GM21528 (cell line): ENCODE measurements around the gene TIAM2.
"Not testable (repeated sequence)": the region's sequence is repeated elsewhere in the genome, so short reads cannot be mapped to it uniquely, and the experiment has no call there.

Experiments
- ATAC-seq: cut with Tn5 transposase; IDR thresholded peaks from one replicate; pipeline ENCODE4 v1.9.1; 2021; ENCODE audit warnings: mild to moderate bottlenecking, moderate library complexity; ENCODE audit not compliant: unreplicated experiment, low FRiP score

The TIAM2 gene

DNA sequence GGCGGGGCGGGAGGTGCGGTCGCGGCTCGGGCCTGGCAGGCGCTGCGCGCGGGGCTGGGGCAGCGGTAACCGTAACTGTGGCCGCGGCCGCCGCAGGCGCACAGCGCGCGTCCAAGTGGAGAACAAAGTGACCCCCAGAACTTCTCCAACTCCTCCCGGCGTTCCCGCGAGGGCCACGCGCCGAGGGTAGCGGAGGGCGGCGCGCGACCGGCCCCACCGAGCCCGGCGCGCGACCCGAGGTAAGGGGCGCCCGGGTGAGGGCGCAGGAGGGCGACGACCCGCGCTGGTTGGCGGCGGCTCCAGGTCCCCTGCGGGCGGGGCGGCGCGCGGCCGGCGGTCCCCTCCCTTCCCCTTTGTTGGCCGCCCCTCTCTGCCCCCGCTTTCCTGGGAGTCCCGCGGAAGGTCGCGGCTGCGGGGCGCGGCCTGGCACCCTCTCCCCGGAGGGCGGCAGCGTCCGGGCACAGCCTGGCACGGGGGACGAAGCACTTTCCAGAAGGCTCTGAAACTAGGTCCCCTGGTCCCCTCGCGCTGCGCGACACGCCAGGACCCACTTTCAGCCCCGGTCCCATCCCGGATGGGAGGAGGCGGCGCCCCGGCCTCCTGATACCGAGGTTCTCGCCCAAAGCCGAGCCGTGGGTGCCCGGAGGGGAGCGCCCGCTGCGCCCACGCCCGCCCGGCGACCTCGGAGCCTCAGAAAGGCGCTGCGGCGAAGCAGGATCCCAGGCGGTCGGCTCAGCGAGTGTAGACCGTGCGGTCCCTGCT, at the start of gene TIAM2:
Gene TIAM2, plus strand, starts transcription at position 62 of the 762 bp plus-strand sequence. CDS start 133,909 bp downstream, outside the sequence.
- no peak for ATAC-seq

DNA sequence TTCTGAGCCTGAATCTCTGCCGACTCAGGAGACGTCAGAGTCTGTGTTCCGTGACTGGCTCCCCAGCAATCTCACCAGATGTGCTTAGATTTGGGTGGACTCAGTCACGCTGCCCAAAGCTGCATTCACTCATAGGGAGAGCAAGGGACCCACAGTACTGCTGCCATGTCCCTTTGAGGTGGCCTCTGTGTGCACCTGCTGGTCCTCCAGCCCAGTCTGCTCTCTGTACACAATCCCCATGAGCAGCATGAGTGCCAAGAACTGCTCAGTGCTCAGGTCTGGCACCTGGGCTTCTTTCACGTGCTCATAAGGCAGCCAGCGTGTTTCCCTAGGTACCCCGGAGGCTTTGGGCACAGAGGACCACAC, 44.2 kb upstream of the TIAM2 start:
- peak; percentile 30 for ATAC-seq

DNA sequence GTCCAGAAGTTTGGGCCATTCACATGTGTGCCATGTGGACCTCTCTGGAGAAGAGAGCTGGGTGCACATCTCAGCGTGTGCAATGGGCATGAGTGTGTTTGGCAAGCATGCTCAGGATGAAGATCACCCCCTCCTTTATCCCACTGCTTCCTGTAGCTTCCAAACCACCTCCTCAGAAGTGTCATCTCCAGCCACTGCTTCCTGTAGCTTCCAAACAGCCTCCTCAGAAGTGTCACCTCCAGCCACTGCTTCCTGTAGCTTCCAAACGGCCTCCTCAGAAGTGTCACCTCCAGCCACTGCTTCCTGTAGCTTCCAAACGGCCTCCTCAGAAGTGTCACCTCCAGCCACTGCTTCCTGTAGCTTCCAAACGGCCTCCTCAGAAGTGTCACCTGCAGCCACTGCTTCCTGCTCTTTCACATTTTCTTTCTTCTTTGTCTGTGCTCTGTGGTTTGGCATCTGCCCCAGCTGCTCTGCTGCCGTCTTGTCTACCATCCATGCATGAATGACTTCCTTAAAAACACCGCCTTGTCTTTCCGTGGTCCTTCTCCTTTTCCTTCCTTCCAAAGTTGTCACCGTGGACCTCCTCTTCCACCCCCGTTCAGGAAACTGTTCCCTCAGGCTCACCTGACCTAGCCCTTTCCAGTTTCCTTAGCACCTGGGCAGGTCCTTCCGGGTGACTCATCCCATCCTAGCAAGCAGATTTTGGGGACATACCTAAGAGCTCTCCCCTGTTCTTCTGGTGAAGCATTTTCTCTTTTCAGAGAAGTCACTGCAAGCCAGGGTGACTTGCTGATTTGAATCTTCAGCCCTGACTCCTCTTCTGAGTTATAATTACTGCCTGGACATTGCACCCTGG, 43.5 kb upstream of the TIAM2 start:
- peak; percentile 59 for ATAC-seq

DNA sequence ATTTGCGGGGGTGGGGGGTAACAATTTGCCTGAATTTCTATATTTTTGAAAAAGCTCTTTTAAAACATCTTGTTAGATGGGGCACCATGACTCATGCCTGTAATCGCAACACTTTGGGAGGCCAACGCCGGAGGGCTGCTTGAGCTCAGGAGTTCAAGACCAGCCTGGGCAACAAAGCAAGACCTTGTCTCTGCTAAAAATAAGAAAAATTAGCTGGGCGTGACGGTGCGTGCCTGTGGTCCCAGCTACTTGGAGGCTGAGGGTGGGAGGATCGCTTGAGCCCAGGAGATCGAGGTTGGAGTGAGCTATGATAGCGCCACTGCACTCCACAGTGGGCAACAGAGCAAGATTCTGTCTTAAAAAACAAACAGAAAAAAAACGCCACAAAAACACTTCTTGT, 41.5 kb upstream of the TIAM2 start:
- ATAC-seq = no peak

DNA sequence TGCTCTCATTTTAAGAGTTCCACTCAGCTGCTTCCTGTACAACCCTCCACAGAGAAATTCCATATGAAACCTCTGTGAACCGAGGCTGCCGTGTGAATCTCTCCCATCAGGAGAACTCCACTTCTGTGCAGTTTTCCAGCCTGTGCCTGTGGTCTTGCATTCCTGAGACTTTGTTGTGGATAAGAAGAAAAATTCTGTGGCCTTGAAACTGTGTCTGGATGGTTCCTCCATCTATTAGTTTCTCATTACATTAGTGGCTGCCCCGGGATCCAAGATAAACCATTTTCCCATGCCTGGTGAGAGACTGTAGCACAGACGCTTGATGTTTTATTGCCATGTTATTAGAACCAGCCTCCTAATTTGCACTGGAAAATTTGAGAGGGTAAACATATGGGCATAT, 40.8 kb upstream of the TIAM2 start:
- no peak for ATAC-seq

DNA sequence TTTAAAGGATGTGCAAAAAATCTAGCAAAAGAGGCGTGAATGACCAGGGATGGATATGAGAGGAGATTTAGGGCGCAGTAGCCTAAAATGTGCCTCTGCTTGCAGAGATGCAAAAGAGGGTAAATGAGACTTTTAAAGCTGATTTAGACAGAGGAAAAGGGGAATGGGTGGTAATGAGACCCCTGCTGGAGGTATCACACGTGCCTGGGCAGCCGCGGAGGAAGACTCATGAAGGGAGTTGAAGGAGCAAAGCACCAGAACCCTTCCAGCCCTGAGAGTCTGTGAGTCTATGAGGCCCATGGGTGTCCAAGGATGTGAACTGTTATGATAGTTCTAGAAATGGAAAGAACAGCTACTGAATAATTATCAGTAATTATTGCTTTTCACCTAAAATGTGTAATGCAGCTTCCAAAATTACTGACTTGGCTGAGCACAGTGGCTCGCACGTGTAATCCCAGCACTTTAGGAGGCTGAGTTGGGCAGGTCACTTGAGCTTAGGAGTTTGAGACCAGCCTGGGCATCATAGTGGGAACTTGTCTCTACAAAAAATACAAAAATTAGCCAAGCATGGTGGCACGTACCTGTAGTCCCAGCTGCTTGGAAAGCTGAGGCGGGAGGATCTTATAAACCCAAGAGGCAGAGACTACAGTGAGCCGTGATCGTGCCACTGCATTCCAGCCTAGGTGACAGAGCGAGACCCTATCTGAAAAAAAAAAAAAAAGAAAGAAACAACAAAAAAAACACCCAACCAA, 38.2 kb upstream of the TIAM2 start:
- ATAC-seq = no peak

DNA sequence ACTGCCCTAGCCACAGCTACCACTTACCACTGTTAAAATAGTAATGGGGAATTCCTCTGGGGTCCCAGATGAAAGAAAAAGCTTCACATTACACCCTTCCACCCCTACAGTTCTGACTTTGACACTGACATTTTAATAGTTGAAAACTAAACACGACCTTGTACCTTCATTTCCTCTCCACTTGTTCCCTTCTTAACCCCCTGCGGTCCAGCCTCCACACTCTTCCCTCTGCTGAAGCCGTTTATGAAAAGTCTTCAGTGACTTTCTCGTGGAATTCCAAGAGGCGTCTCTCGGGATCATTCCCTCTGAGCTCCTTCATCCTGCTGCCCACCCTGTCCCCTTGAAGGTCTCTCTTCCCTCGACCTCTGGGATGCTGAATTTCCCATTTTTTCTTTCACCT, 36.6 kb upstream of the TIAM2 start:
- ATAC-seq = no peak

DNA sequence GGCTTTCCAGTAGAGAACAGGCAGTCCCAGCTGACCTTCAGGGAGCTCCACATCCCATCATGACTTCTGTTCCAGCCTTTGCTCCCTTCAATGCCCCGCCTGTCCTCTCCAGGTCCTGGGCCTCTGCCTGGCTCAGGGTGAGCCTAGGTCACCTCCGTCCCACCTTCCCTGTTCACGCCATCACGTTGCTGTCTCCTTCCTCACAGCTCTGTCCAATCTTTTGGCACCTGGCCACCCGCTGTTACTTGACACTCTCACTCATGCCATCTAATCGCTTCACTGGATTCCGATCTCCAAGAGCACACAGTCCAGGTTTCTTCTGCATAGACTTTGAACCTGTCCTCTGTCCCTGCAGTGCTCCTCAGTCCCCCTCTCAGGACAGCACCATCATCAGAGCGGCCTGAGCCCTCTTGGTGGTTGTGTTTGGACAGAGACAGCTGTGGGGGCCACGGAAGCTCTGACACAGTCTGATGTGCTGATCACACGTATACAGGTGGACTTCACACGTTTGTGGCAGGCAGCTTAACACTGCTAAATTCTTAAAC, 34.7 kb upstream of the TIAM2 start:
- no peak for ATAC-seq

DNA sequence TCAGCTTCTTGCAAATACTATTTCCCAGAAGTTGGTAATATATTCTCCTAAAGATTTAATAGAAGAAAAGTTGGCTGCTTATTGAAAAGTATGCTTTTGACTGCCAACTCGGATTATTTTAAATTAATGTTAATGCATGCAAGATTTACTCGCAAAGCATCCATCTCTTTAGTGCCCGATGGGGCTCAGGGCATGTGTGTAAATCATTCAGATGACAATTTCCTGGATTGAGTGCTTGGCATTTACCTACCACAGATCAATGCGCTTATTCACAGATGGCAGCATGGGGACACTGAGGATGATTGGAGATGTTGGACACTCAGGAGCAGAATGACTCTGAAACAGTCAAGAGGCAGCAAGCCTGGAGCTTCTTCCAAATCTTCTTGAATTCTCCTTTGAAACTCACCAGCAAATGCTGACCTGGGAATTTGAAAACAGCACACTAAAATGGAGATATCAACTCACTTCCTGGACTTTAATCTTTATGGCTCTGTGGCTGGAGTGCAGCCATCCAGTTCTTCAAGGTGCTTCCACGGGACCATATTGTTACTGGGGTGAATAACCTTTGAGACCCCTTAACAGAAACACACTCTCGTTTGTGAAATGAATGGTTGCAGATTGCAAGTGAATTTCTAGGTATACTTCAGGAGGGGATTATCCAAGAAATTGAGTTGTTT, 34.1 kb upstream of the TIAM2 start:
- ATAC-seq = no peak

DNA sequence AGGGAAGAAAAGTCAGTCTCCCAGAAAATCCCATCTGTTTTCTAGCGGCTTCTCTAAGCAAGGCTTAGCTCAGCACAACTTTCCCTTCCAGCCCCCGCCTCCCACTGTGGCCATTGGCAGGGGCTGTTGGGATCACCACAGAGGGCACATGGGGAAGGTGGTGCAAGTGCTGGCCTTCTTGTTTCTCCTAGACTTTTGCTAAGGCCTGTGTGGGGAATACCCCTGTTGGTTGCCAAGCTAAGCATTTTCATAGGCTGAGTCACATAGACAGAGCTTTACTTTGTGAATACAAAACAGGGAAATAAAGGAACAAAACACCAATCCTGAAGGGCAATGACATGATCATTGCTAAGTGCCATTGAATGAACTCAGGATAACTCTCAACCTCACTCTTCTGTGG, 32.4 kb upstream of the TIAM2 start:
- ATAC-seq = no peak

DNA sequence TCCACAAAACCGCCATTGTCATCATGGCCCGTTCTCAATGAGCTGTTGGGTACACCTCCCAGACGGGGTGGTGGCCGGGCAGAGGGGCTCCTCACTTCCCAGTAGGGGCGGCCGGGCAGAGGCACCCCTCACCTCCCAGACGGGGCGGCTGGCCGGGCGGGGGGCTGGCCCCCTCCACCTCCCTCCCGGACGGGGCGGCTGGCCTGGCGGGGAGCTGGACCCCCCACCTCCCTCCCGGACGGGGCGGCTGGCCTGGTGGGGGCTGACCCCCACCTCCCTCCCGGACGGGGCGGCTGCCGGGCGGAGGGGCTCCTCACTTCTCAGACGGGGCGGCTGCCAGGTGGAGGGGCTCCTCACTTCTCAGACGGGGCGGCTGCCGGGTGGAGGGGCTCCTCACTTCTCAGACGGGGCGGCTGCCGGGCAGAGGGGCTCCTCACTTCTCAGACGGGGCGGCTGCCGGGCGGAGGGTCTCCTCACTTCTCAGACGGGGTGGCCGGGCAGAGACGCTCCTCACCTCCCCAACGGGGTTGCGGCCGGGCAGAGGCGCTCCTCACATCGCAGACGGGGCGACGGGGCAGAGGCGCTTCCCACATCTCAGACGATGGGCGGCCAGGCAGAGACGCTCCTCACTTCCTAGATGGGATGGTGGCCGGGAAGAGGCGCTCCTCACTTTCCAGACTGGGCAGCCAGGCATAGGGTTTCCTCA, 28.9 kb upstream of the TIAM2 start:
- ATAC-seq = not testable (repeated sequence)

DNA sequence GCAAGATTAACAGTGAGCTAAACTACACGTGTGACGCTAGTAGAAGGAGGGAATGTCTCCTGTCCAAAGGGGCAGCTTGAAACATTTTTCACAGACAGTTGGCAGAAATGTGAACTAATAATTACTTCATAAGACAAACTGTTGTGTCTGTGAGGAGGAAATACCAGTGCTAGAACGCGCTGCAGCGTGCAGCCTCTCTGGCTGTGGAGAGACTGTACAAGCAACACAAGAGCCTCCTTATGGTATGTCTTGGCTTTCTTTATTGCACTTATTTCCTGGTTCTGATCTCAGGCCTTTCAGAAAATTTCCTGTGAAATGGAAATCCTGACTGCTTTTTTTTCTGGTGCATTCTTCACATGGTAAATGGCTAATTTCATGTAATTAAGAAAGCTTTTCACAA, 25.3 kb upstream of the TIAM2 start:
- ATAC-seq = no peak

DNA sequence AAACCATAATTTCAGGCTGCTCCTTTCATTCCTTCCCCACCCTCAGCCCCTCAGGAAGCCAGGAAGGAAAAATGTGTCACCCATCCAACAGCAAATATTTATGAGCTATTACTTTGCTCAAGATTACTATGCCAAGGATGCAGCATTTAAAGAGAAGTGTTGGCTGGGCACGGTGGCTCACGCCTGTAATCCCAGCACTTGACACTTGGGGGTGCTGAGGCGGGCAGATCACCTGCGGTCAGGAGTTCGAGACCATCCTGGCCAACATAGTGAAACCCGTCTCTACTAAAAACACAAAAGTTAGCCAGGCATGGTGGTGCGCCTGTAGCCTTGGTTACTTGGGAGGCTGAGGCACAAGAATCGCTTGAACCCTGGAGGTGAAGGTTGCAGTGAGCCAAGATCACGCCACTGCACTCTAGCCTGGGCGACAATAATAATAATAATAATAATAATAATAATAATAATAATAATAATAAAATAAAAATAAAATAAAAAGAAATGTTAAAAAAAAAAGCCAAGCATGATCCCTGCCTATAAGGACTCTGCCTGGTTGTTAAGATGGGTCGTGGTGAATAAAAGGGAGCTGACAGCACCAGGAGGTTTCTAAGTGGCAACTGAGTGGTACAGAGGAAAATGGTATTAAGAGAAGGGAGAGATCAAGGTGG, 20.5 kb upstream of the TIAM2 start:
- no peak for ATAC-seq

DNA sequence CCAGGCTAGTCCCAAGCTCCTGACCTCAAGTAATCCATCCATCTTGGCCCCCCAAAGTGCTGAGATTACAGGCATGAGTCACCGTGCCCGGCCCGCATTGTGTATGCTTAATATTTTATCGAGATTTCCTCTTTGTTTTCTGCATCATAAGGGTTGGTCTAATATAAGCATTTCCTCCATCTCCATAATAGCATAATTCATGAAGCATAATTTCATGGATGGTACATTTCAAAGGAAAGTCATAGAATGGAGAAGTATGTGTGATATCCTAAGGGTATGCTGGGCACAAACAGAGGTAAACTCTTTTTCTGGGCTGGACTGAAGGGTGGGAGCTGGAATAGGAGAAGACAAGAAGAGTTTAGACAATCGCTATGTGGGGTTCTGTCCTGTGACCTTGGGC, 17.5 kb upstream of the TIAM2 start:
- ATAC-seq = no peak

DNA sequence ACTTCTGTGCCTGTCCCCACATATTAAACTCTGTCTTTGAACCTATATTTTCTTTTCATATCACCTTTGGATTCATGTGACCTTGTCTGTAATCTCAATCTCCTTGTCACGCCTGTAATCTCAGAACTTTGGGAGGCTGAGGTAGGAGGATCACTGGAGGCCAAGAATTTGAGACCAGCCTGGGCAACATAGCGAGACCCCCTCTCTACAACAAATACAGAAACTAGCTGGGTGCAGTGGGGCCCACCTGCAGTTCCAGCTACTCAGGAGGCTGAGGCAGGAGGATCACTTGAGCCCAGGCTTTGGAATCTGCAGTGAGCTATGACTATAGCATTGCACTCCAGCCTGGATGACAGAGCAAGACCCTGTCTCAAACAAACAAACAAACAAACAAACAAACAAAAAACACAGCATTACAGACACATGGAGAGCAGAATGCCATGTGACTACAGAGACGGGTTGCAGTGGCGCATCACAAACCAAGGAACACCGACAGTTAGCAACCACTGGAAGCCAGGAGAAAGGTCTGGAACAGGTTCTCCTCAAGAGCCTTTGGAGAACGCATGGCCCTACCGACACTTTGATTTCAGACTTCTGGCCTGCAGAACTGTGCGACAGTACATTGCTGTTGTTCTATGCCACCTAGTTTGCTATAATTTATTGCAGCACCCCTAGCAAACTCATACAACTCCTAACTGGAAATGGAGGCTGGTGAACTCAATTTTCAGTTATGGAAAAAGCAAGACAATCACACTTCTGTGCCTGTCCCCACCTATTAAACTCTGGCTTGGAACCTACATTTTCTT, 14.6 kb upstream of the TIAM2 start:
- no peak for ATAC-seq

DNA sequence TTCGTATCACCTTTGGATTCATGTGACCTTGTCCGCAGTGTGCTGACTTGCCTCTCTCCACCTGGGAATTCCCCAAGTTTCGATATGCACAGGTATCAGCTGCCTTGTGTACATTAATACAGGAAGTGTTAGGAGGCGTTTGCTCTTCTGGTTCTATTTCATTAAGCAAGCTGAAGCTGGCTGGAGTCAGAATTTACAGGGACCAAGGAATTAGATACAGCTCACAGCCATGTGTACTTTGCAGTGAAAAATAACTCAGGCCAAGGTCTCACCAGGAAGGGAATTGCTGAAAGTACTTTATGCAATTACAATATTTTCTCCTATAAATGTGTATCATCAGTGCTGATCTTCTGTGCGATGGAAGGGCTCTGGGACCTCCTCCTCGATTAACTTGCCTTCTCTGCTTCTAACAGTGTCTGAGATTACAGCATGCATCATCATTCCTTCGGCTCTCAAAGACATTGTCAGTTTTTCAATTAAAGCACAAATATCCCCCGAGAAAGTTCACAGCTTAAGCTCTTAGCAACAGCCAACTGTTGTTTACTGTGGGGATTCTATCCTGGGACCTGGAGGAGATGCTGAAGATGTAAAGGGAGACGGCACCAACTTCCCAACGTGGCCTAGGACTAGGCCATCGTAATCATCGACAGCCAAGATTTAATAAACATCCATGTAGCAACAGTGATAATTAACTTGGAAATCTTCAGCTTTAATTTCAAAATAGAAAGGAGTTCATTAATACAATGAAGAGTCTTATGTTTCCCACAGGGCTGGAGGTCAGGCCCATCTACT, 13.8 kb upstream of the TIAM2 start:
- ATAC-seq = peak; percentile 61

DNA sequence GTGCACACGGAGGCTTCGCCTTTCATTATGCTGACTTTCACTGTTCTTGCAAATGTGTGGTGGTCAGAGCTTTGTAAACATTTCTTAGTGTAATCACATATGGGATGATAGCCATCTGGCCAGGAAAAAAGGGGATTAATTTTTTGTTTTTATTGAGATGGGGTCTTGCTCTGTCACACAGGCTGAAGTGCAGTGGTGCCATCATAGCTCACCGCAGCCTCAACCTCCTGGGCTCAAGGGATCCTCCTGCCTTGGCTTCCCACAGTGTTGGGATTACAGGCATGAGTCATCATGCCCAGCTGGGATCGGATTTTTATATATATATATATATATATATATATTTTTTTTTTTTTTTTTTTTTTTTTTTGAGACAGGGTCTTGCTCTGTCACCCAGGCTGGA, 11.0 kb upstream of the TIAM2 start:
- ATAC-seq = no peak

DNA sequence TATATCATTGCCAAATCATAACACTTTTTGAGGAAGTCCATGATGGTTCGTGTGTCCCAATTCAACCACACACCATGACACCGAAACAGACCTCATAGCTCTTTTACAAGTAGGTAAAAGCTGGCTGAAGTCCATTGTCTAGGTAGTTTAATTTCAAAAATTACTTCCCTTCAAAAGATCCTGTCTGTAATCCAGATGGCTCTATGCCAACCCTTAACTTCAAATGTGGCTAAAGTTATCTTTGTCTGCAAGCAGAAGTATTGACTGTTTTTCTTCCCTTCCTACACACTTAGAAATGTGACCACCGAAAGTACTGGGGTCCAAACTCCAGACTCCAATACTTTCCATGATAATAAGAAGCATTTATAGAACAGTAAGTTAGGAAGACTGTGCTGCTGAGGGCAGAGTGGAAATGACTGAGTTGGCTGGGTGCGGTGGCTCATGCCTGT, 8.3 kb upstream of the TIAM2 start:
- no peak for ATAC-seq
